ENCODE results near the gene TLN1.

TLN1 gene

GRCh38 chr9:35658137-35658967, 73.6 kb downstream of the TLN1 start, which contains the start of gene CCDC107:
CCDC107 (plus strand) TSS chr9:35658292; CDS start chr9:35658380, 88 bp downstream.
- FAIRE-seq = no peak

GRCh38 chr9:35657546-35658136, 74.4 kb downstream of the TLN1 start, which contains the start of gene RMRP:
RMRP (minus strand) TSS chr9:35658019.
- FAIRE-seq = peak; percentile 57

DNA sequence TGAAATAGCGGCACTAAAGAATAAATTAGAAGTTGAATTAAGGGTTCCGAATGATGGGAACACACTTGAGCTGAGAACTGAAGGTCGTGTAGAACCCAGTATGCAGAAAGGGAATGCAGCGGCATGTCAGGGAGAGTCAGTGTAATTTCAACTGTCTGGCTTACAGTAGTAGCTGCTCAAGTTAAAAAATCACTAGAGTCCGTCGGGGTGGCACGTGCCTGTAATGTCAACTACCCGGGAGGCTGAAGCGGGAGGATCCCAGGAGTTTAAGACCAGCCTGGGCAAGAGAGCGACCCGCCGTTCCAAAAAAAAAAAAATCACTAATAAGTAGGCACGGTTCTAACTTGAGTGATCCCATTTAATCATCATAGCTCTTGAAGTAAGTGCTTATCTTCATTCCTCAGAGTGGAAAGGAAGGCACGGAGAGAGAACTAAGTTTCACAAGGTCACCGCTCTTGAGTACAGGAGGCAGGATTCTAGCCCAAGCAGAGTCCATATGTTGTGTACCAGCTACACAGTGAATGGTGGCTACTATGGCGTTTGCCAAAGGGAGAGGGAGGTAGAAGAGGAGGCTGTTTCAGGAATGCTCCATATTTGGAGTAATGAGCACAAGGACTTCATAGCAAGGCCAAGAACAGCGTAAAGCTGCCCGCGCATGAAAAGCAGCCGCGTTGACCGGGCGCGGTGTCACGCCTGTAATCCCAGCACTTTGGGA, 75.0 kb downstream of the TLN1 start:
- no peak for FAIRE-seq

- FAIRE-seq = no peak
These were observed 75.6 kb downstream of the TLN1 start for GRCh38 chr9:35656348-35656747.

- no peak for FAIRE-seq
These were observed 78.4 kb downstream of the TLN1 start for GRCh38 chr9:35653611-35654010.

DNA sequence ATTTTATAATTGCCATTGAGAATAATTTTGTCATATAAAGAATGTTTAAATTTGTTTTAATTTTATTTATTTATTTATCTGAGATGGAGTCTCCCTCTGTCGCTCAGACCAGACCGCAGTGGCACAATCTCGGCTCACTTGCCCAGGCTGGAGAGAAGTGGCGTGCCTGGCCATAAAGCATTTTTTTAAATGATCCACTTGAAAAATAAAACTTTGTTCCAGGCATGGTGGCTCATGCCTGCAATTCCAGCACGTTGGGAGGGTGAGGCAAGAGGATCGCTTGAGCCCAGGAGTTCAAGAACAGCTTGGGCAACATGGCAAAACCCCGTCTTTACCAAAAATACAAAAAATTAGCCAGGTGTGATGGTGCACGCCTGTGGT, 79.2 kb downstream of the TLN1 start:
- no peak for FAIRE-seq

GRCh38 chr9:35651956-35652828, 79.8 kb downstream of the TLN1 start:
- no peak for FAIRE-seq

- FAIRE-seq = no peak
These were observed 81.4 kb downstream of the TLN1 start, which contains the start of gene SIT1 for GRCh38 chr9:35650341-35651158. SIT1 (minus strand) TSS chr9:35650931; CDS start chr9:35650853, 78 bp downstream.

- no peak for FAIRE-seq
These were observed 82.3 kb downstream of the TLN1 start for GRCh38 chr9:35649431-35650340.
